ENCODE data around the gene GRAP2. TPM values are rescaled to one million over a fixed set of nuclear protein-coding genes. Genes with fewer than 3 reads are reported as not detected.

Gene GRAP2
- polyA plus RNA-seq, 1 donor (not counting 4 experiments of a cell fraction or from before 2014, with no cell fraction given): not detected

GRCh38 chr22:39871008-39871798 is 29.7 kb upstream of the GRAP2 start:
- no peak for DNase-seq (ENCODE audit: low read depth, low spot score)
- no peaks in the 10 kb centered on the region for H3K27me3 ChIP-seq (ENCODE audit: control insufficient read depth, extremely low read depth, insufficient read depth, low read length)
- no peaks in the 10 kb centered on the region for H3K36me3 ChIP-seq (ENCODE audit: control insufficient read depth in 2 of 2, extremely low read depth in 1 of 2, insufficient read depth in 2 of 2, low read length in 2 of 2)
- H3K4me1 ChIP-seq (ENCODE audit: control insufficient read depth, extremely low read depth, insufficient read depth, low read length): no peaks in the 10 kb centered on the region
- dilution Hi-C loops (cut with MboI; ENCODE audit: extremely low pct_ligation_motif_present, low sequenced_read_pairs): no loop called here
- no peak for FAIRE-seq
- no peak overlapping the region for H3K27ac ChIP-seq (ENCODE audit: control insufficient read depth, insufficient read depth, low read length)
- no peak for TF ChIP-seq CTCF (optimal IDR thresholded peaks at IDR 0.05 in 1 of 3, IDR thresholded peaks at IDR 0.05 in 1 of 3, conservative IDR thresholded peaks at IDR 0.05 in 1 of 3; ENCODE audit: extremely low read depth in 1 of 3, insufficient read depth in 2 of 3, low read length in 3 of 3)
- H3K79me2 ChIP-seq (ENCODE audit: control insufficient read depth, insufficient read depth, low read length): no peaks in the 10 kb centered on the region
- no peak overlapping the region for H3K4me3 ChIP-seq (ENCODE audit: control insufficient read depth in 2 of 3, extremely low read depth in 1 of 3, insufficient read depth in 2 of 3, low read depth in 1 of 3, low read length in 3 of 3)
- H4K20me1 ChIP-seq (ENCODE audit: control insufficient read depth, extremely low read depth, insufficient read depth, low read length): no peaks in the 10 kb centered on the region
- no peak overlapping the region for H3K9ac ChIP-seq (ENCODE audit: control insufficient read depth, extremely low read depth, insufficient read depth, low read length)
- H2AFZ ChIP-seq (ENCODE audit: control insufficient read depth, low read length): no peak overlapping the region
- H3K9me3 ChIP-seq (ENCODE audit: control insufficient read depth, low read depth, low read length): no peaks in the 10 kb centered on the region
- no peak overlapping the region for H3K4me2 ChIP-seq (ENCODE audit: control insufficient read depth, extremely low read depth, insufficient read depth, low read depth, low read length)
- H3K9me1 ChIP-seq (ENCODE audit: control insufficient read depth, extremely low read depth, insufficient read depth, low read length): no peaks in the 10 kb centered on the region

- H3K9me3 ChIP-seq (ENCODE audit: control insufficient read depth, low read depth, low read length): no peaks in the 10 kb centered on the region
- TF ChIP-seq CTCF (optimal IDR thresholded peaks at IDR 0.05 in 1 of 3, IDR thresholded peaks at IDR 0.05 in 1 of 3, conservative IDR thresholded peaks at IDR 0.05 in 1 of 3; ENCODE audit: extremely low read depth in 1 of 3, insufficient read depth in 2 of 3, low read length in 3 of 3): no peak
- TF ChIP-seq EZH2 (IDR thresholded peaks at IDR 0.05; ENCODE audit: low read length): no peak
- no peak overlapping the region for H3K27ac ChIP-seq (ENCODE audit: control insufficient read depth, insufficient read depth, low read length)
- H2AFZ ChIP-seq (ENCODE audit: control insufficient read depth, low read length): no peak overlapping the region
- H4K20me1 ChIP-seq (ENCODE audit: control insufficient read depth, extremely low read depth, insufficient read depth, low read length): no peaks in the 10 kb centered on the region
- H3K27me3 ChIP-seq (ENCODE audit: control insufficient read depth, extremely low read depth, insufficient read depth, low read length): no peaks in the 10 kb centered on the region
- no peak overlapping the region for H3K9ac ChIP-seq (ENCODE audit: control insufficient read depth, extremely low read depth, insufficient read depth, low read length)
- FAIRE-seq (no peak), DNase-seq (ENCODE audit: low read depth, low spot score) (no peak)
- dilution Hi-C loops (cut with MboI; ENCODE audit: extremely low pct_ligation_motif_present, low sequenced_read_pairs): no loop called here
- H3K4me2 ChIP-seq (ENCODE audit: control insufficient read depth, extremely low read depth, insufficient read depth, low read depth, low read length): no peak overlapping the region
- H3K4me1 ChIP-seq (ENCODE audit: control insufficient read depth, extremely low read depth, insufficient read depth, low read length): no peaks in the 10 kb centered on the region
- H3K36me3 ChIP-seq (ENCODE audit: control insufficient read depth in 2 of 2, extremely low read depth in 1 of 2, insufficient read depth in 2 of 2, low read length in 2 of 2): no peaks in the 10 kb centered on the region
- H3K9me1 ChIP-seq (ENCODE audit: control insufficient read depth, extremely low read depth, insufficient read depth, low read length): no peaks in the 10 kb centered on the region
- H3K4me3 ChIP-seq (ENCODE audit: control insufficient read depth in 2 of 3, extremely low read depth in 1 of 3, insufficient read depth in 2 of 3, low read depth in 1 of 3, low read length in 3 of 3): no peak overlapping the region
- H3K79me2 ChIP-seq (ENCODE audit: control insufficient read depth, insufficient read depth, low read length): no peaks in the 10 kb centered on the region
Measured at GRCh38 chr22:39872548-39872947, 28.3 kb upstream of the GRAP2 start.

Data from keratinocyte (primary cell).